ENCODE data around the gene ZRSR2. TPM values are rescaled to one million over a fixed set of nuclear protein-coding genes. Genes with fewer than 3 reads are reported as not detected.
A peak's percentile ranks its signal among the peaks of the same experiment; 100 is the strongest.

The ZRSR2 gene
- polyA plus RNA-seq, 2 of the 4 experiments (the other 2 are of a cell fraction), result 10.5 to 12.0 TPM

GRCh38 chrX:15848576-15848975 is 58.3 kb downstream of the ZRSR2 start:
- FAIRE-seq (no peak), ATAC-seq (no peak), DNase-seq (ENCODE audit: low read depth in 1 of 2, low spot score in 1 of 2) (no peak)
- Histone ChIP-seq H3K4me2 (no peak overlapping the region), H3K27ac (no peak overlapping the region), H3K9me3 (no peaks in the 10 kb centered on the region), H3K4me1 (peaks cover 6% of the 10 kb centered on the region; the same call in 1 of the 3 replicates), H3K4me3 (no peak overlapping the region)
- ChIA-PET CTCF (interaction anchor here (2.4 kb wide), 1 partner anchor 363 kb away, joined by 9 read pairs; no protein-coding TSS in a partner anchor), POLR2A (no interaction called here)
- TF ChIP-seq HES2 (IDR thresholded peaks at IDR 0.05), result no peak
- 92% methylated on average over 1 of the region's 1 CpG for WGBS (ENCODE audit: missing lambda C conversion rate)

GRCh38 chrX:15849555-15849954 is 59.3 kb downstream of the ZRSR2 start:
- H3K4me2 ChIP-seq, result no peak overlapping the region
- DNase-seq (ENCODE audit: low read depth in 1 of 2, low spot score in 1 of 2), result peak in 1 of 2 experiments; percentile 11
- peak in 1 of 2 experiments; percentile 66; a peak in 3 of 6 replicates for ATAC-seq
- POLR2A ChIA-PET, result interaction anchor here (1.0 kb wide), 1 partner anchor 870 kb away, joined by 3 read pairs; the partner anchor contains the start of gene SYAP1
- H3K4me1 ChIP-seq, result peaks cover 6% of the 10 kb centered on the region; the same call in 1 of the 3 replicates
- CTCF ChIA-PET, result interaction anchor here (0.5 to 2.4 kb wide), 6 partner anchors 9 to 595 kb away, joined by 3 to 9 read pairs (median 4); no protein-coding TSS in a partner anchor
- peak; percentile 28; the same call in 2 of the 3 replicates for TF ChIP-seq CTCF (IDR thresholded peaks at IDR 0.05)
- TF ChIP-seq ELK1 (IDR thresholded peaks at IDR 0.05; ENCODE audit: low read depth, low read length), result no peak
- TF ChIP-seq JUN (IDR thresholded peaks at IDR 0.05), result no peak
- TF ChIP-seq FOSB (CRISPR knock-in tag; IDR thresholded peaks at IDR 0.05), result no peak
- no peak for TF ChIP-seq GATA3 (IDR thresholded peaks at IDR 0.05; ENCODE audit: borderline replicate concordance)
- 0 out of 3 replicates have a peak, but pooled peaks have one; percentile 7 for TF ChIP-seq SMC3 (IDR thresholded peaks at IDR 0.05)
- peak; percentile 43 to 57; a peak in 4 of 5 replicates for TF ChIP-seq RAD21 (conservative IDR thresholded peaks at IDR 0.05 in 1 of 2, IDR thresholded peaks at IDR 0.05 in 1 of 2)
- TF ChIP-seq PBX3 (IDR thresholded peaks at IDR 0.05), result no peak
- 58% methylated on average over 5 of the region's 5 CpGs for WGBS (ENCODE audit: missing lambda C conversion rate)
- H3K4me3 ChIP-seq, result no peak overlapping the region
- no peak for FAIRE-seq
- no peak overlapping the region for H3K27ac ChIP-seq
- no peaks in the 10 kb centered on the region for H3K9me3 ChIP-seq

- Histone ChIP-seq H3K4me3 (peak overlapping the region; percentile 82), H3K27ac (peak overlapping the region; percentile 77 to 89), H3K9me3 (no peaks in the 10 kb centered on the region), H3K4me2 (peak overlapping the region; percentile 69), H3K4me1 (peaks cover 6% of the 10 kb centered on the region; the same call in 1 of the 3 replicates)
- no peak for DNase-seq (ENCODE audit: low read depth in 1 of 2, low spot score in 1 of 2)
- ChIA-PET POLR2A (no interaction called here), CTCF (no interaction called here)
- no peak for FAIRE-seq
- TF ChIP-seq EP300 (IDR thresholded peaks at IDR 0.05), result no peak
- no peak for TF ChIP-seq HOXB5 (CRISPR knock-in tag; IDR thresholded peaks at IDR 0.05)
- TF ChIP-seq NR3C1 (IDR thresholded peaks at IDR 0.05), result no peak
- no peak for TF ChIP-seq SREBF2 (IDR thresholded peaks at IDR 0.05)
- TF ChIP-seq MYC (IDR thresholded peaks at IDR 0.05; ENCODE audit: borderline replicate concordance, low read length), result no peak
- no peak for TF ChIP-seq RAD21 (conservative IDR thresholded peaks at IDR 0.05 in 1 of 2, IDR thresholded peaks at IDR 0.05 in 1 of 2)
- TF ChIP-seq HES2 (IDR thresholded peaks at IDR 0.05), result no peak
- no peak for TF ChIP-seq CEBPB (IDR thresholded peaks at IDR 0.05)
- no peak for TF ChIP-seq REST (IDR thresholded peaks at IDR 0.05)
- TF ChIP-seq ELK1 (IDR thresholded peaks at IDR 0.05; ENCODE audit: low read depth, low read length), result no peak
- TF ChIP-seq NPAS2 (CRISPR knock-in tag; IDR thresholded peaks at IDR 0.05; ENCODE audit: borderline replicate concordance), result no peak
- TF ChIP-seq KDM1A (IDR thresholded peaks at IDR 0.05; ENCODE audit: low read depth), result no peak
- TF ChIP-seq BCL3 (IDR thresholded peaks at IDR 0.05), result no peak
- no peak for TF ChIP-seq JUN (IDR thresholded peaks at IDR 0.05)
- ATAC-seq, result no peak
- WGBS (ENCODE audit: missing lambda C conversion rate), result 39% methylated on average over 14 of the region's 14 CpGs
These were observed 63.3 kb downstream of the ZRSR2 start for GRCh38 chrX:15853586-15854079.
